Ectodermal cell (in vitro differentiated cells): Measurements from ENCODE around the gene UBQLN1.
A peak's percentile ranks its signal among the peaks of the same experiment; 100 is the strongest.
"Not testable (repeated sequence)": the region's sequence is repeated elsewhere in the genome, so short reads cannot be mapped to it uniquely, and the experiment has no call there.

Experiments used
- H3K27ac ChIP-seq: 2 replicates; pipeline ENCODE4 v1.7.0; 2013; ENCODE audit warnings: mild to moderate bottlenecking, low read depth, low read length; ENCODE audit not compliant: insufficient read depth, poor library complexity, severe bottlenecking
- H3K27me3 ChIP-seq: 2 replicates; pipeline ENCODE4 v1.7.0; 2013; ENCODE audit warnings: mild to moderate bottlenecking, low read length; ENCODE audit not compliant: insufficient read depth, control insufficient read depth, poor library complexity, severe bottlenecking
- H3K36me3 ChIP-seq: one replicate; pipeline ENCODE4 v1.7.0; 2013; ENCODE audit warnings: low read length; ENCODE audit not compliant: control insufficient read depth, insufficient read depth
- H3K4me1 ChIP-seq: one replicate; pipeline ENCODE4 v1.7.0; 2013; ENCODE audit warnings: low read length; ENCODE audit not compliant: control insufficient read depth, insufficient read depth
- H3K4me3 ChIP-seq: 2 replicates; pipeline ENCODE4 v1.7.0; 2013; ENCODE audit warnings: low read depth, low read length, control low read depth; ENCODE audit not compliant: insufficient read depth
- H3K9me3 ChIP-seq: 2 replicates; pipeline ENCODE4 v1.7.0; 2013; ENCODE audit warnings: mild to moderate bottlenecking, low read length, moderate library complexity; ENCODE audit not compliant: control insufficient read depth
- WGBS, 2 experiments: methylation state at CpG; one replicate each; pipeline ENCODE4 v1.1.7; 2013; ENCODE audit warnings: missing lambda C conversion rate in 2 of 2; 5-methylcytosine and 5-hydroxymethylcytosine counted together

The UBQLN1 gene

DNA sequence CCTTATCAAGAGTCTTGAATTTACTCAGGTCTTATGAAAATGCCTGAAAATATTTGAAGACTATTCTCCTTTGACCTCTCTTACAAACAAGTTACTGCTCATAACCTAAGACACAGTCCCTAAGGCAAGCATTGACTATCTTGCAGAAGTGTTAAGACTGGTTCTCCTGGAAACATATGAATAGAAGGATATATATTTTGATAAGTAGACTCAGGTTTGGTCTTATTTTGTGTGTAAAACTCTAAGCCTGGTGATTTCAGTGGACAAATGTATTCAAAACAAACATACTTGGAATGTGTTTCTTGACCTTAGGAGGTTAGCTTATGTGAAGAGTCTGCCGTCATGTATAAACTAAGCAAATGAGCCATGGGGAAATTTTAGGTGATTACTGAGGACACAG lies 7.5 kb upstream of the UBQLN1 start:
- no peaks in the 10 kb centered on the region for H3K9me3 ChIP-seq
- H3K27ac ChIP-seq, result no peak overlapping the region
- H3K36me3 ChIP-seq, result no peaks in the 10 kb centered on the region
- no peaks in the 10 kb centered on the region for H3K4me1 ChIP-seq
- H3K4me3 ChIP-seq, result no peak overlapping the region
- no peaks in the 10 kb centered on the region for H3K27me3 ChIP-seq
- 97 to 98% methylated on average over 1 of the region's 1 CpG for WGBS, 2 experiments

DNA sequence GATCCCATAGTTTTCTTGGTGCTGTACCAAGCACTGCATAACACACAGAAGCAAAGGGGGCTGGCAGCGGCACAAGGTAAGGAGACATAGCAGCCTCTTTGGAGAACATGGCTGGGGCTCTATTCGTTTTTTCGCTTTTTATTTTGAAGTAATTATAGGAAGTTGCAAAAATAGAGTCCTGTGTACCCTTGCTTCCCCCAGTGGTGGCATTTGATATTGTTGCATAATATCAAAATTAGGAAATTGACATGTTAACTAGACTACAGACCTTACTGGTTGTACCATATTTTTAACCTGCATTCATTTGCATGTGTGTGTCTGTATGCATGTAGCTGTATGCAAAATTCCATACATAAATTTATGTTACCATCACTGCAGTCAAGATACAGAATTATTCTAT lies 6.6 kb upstream of the UBQLN1 start:
- Histone ChIP-seq H3K36me3 (no peaks in the 10 kb centered on the region), H3K4me3 (no peak overlapping the region), H3K9me3 (no peaks in the 10 kb centered on the region), H3K27ac (no peak overlapping the region), H3K4me1 (no peaks in the 10 kb centered on the region), H3K27me3 (no peaks in the 10 kb centered on the region)
- WGBS, 2 experiments, result 90 to 91% methylated on average over 3 of the region's 3 CpGs

DNA sequence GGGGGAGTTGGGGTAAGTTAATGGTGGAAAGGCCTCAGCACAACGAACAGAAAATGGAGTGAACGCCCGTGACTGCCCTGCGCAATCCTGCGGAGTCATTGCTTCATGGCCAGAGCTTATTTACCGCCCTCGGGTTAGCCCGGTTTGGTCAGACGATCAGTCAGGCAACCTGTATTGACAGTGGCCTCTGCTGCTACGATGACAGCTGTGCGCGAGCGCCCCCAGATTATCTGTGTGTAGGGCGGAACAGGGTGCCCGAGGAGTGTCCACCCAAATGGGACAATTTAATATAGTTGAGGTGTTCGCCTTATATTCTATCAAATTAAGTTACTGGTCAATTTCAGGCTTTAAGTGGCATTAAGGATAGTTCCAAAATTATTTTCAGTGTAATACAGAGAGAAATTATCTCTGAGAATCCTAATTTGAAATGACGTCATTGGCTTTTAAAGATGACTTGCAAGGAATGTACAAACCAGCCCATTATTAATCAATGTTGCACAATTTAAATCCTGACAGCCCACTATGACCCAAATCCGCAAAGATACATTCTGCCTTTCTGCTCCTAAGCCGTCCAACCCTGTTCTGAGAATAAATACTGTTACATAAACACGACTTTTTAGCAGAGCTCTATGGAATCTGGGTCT lies 879 bp upstream of the UBQLN1 start:
- H3K9me3 ChIP-seq, result no peaks in the 10 kb centered on the region
- peak overlapping the region; percentile 63 for H3K4me3 ChIP-seq
- 18 to 21% methylated on average over 20 of the region's 20 CpGs for WGBS, 2 experiments
- peaks cover 3% of the 10 kb centered on the region for H3K4me1 ChIP-seq
- peaks cover 8% of the 10 kb centered on the region for H3K36me3 ChIP-seq
- no peaks in the 10 kb centered on the region for H3K27me3 ChIP-seq
- H3K27ac ChIP-seq, result peak overlapping the region; percentile 96

DNA sequence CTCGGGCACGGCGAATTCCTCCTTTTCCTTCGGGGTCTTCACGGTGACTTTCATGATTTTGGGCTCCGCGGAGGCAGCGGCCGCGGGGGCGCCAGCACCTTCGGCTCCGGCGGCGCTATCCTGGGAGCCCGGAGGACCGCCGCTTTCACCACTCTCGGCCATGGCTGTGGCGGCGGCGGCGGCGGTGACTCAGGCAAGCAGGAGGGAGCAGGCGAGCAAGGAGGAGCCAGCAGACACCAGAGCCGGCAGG lies 315 bp downstream of the UBQLN1 start:
- 0% methylated on average over 26 of the region's 26 CpGs for WGBS, 2 experiments
- Histone ChIP-seq H3K27ac (peak overlapping the region; percentile 96), H3K27me3 (no peaks in the 10 kb centered on the region), H3K4me3 (peak overlapping the region; percentile 63), H3K9me3 (no peaks in the 10 kb centered on the region), H3K36me3 (peaks cover 8% of the 10 kb centered on the region), H3K4me1 (peaks cover 3% of the 10 kb centered on the region)

DNA sequence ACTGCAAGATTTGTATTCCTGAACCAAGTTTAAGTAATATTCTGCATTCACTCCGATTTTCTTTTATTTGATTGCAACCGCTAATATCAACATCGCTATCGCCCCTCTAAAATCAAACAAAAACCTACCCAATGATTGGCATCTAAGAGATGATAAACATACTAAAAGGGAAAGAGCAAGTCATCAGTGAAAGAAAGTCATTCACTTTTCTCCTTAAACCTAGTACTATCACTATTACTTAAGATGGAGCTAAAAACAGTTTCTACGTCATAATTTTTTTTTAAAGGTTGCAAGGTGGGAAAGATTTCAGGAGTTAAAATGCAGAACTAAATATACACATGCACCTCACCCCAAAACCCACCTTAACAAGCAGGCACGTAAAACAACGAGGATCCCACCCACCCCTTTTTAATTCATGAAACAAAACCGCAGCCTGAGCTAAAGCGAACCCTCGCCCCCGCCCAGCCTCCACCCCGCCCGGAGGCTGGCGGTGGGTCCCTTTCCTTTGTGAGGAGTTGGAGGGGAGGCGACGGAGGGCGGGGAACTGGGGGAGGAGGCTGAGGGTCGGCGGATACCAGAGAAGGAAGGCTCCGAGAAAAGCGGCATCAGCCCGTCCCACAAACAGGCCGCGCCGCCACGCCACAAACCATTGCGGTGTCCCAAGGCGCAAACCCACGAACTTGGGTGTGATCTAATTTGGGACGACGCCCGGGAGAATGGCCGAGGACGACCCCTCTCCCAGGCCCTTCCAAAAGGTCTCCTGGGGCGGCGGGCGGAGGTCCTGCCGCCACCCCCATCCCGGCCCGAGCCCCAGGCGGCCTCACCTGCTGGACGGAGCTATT lies 861 bp downstream of the UBQLN1 start:
- Histone ChIP-seq H3K9me3 (no peaks in the 10 kb centered on the region), H3K36me3 (peaks cover 8% of the 10 kb centered on the region)

DNA sequence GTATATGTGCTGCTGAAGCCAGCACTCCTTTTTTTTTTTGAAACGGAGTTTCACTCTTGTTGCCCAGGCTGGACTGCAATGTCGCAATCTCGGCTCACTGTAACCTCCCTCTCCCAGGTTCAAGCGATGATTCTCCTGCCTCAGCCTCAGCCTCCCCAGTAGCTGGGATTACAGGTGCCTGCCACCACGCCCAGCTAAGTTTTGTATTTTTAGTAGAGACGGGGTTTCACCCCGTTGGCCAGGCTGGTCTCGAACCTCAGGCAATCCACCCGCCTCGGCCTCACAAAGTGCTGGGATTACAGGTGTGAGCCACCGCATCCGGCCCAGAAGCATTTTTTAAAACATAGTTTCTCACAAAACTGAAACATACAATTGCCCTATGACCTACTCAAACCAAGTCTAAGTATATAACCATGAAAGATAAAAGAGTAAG lies 2.5 kb downstream of the UBQLN1 start:
- not testable (repeated sequence) for H3K4me3 ChIP-seq, H3K9me3 ChIP-seq, H3K27ac ChIP-seq, H3K27me3 ChIP-seq, H3K36me3 ChIP-seq, H3K4me1 ChIP-seq
- 91 to 95% methylated on average over 12 of the region's 12 CpGs for WGBS, 2 experiments

More for the DNA sequence above, 861 bp downstream of the UBQLN1 start:
- peak overlapping the region; percentile 96 for H3K27ac ChIP-seq
- H3K4me3 ChIP-seq, result peak overlapping the region; percentile 63
- H3K27me3 ChIP-seq, result no peaks in the 10 kb centered on the region
- H3K4me1 ChIP-seq, result peaks cover 3% of the 10 kb centered on the region
- 0 to 1% methylated on average over 36 to 41 of the region's 42 CpGs for WGBS, 2 experiments

DNA sequence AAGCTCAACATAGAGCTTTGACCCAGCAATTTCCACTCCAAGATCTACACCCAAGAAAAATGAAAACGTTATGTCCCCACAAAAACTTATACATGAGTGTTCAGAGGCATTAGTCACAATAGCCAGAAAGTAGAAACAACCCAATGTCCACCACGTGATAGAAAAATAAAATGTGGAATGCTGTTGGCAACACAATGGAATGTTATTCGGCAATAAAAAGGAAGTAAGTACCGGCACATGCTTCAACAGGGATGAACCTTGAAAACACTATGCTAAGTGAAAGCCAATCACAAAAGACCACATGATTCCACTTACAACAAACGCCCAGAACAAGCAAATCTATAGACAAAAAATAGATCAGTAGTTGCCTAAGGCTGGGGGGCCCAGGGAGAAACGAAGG lies 6.0 kb downstream of the UBQLN1 start:
- H3K4me1 ChIP-seq, result peaks cover 3% of the 10 kb centered on the region
- H3K27me3 ChIP-seq, result no peaks in the 10 kb centered on the region
- no peak overlapping the region for H3K27ac ChIP-seq
- no peaks in the 10 kb centered on the region for H3K9me3 ChIP-seq
- peaks cover 8% of the 10 kb centered on the region for H3K36me3 ChIP-seq
- 85 to 93% methylated on average over 6 of the region's 6 CpGs for WGBS, 2 experiments
- H3K4me3 ChIP-seq, result no peak overlapping the region

DNA sequence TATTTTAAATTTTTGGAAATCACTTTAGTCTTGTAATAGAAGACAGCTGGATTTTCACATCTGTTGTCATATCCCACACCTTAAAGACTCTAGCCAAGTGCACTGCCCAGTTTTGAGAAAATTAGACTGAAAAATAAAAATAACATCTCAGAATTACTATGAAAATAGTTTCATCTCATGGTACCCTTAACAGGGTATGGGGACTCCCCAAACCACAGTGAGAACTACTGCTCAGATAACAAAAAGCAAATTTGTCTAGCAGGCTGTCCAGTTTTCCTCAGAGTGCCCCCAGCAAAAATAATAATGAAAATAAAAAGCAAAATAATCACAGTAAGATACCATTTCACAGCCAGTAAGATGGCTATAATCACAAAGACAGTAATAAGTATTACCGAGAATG lies 6.5 kb downstream of the UBQLN1 start:
- H3K4me3 ChIP-seq, result no peak overlapping the region
- H3K4me1 ChIP-seq, result peaks cover 3% of the 10 kb centered on the region
- H3K9me3 ChIP-seq, result no peaks in the 10 kb centered on the region
- H3K27ac ChIP-seq, result no peak overlapping the region
- H3K36me3 ChIP-seq, result peaks cover 8% of the 10 kb centered on the region
- WGBS, 2 experiments, result 100% methylated on average over 1 of the region's 1 CpG
- H3K27me3 ChIP-seq, result no peaks in the 10 kb centered on the region

DNA sequence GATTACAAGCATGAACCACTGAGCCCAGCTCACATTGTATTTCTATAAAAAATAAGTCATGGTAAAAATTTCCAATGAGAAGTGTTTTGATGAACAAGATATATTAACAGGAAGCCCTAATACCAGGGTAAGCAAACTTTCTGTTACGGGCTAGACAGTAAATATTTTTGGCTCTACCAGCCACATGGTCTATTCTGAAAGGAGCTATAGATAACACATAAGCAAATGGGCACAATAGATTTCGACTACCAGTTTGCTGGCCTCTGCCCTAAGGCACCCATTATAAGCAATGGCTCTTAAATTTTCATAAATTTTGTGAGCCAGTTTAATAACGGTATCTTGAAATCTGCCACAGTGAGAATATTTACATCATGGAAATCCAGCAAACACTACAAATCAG lies 8.1 kb downstream of the UBQLN1 start:
- 91 to 98% methylated on average over 3 of the region's 3 CpGs for whole genome bisulfite sequencing, 2 experiments

DNA sequence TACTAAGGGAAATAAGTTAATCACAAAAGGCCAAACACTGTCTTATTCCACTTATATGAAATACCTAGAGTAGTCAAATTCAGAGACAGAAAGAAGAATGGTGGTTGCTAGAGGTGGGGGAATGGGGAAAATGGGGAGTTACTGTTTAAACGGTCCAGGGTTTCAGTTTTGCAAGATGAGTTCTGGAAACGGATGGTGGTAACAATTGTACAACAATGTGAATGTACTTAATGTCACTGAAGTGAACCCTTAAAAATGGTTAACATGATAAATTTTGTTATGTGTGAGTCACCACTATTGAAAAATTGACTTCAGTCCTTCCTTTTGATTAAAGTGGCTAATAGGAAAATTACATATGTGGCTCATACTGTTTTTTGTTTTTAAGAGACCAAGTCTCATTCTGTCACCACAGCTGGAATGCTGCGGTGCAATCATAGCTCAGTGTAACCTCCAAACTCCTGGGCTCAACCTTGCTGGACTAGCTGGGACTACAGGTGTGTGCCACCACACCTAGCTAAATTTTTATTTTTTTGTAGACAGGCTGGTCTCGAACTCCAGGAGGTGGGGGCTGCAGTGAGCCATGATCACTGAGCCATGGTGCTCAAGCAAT lies 8.7 kb downstream of the UBQLN1 start:
- Histone ChIP-seq H3K4me1 (no peaks in the 10 kb centered on the region), H3K9me3 (no peaks in the 10 kb centered on the region), H3K4me3 (no peak overlapping the region), H3K27ac (no peak overlapping the region), H3K36me3 (no peaks in the 10 kb centered on the region), H3K27me3 (no peaks in the 10 kb centered on the region)
- WGBS, 2 experiments, result 90 to 95% methylated on average over 4 of the region's 4 CpGs

More for the DNA sequence above, 8.1 kb downstream of the UBQLN1 start:
- no peaks in the 10 kb centered on the region for H3K36me3 ChIP-seq
- no peaks in the 10 kb centered on the region for H3K4me1 ChIP-seq
- no peaks in the 10 kb centered on the region for H3K27me3 ChIP-seq
- H3K9me3 ChIP-seq, result no peaks in the 10 kb centered on the region
- no peak overlapping the region for H3K27ac ChIP-seq
- no peak overlapping the region for H3K4me3 ChIP-seq
